K562 (cell line): ENCODE measurements around the gene ADAM8. TPM values are rescaled to one million over a fixed set of nuclear protein-coding genes. Genes with fewer than 3 reads are reported as not detected.

ENCODE experiments used
- CBFB ChIP-seq: sonication (generic); formaldehyde crosslinking; IDR thresholded peaks from 2 replicates; pipeline ENCODE4 v1.4.0; 2020; ENCODE audit warnings: mild to moderate bottlenecking, missing genetic modification reagents
- MYC ChIP-seq, 2 experiments: fragments of 250-450 bp in 1 of 2; sonication (Bioruptor Pico) in 1 of 2; IDR thresholded peaks; 2 replicates each; pipeline versions ENCODE4 v1.5.1 to v1.6.1; 2012 to 2021; ENCODE audit warnings: low read depth in 2 of 2, borderline replicate concordance in 1 of 2, improper control_type of control experiment in 1 of 2, low read length in 1 of 2, mild to moderate bottlenecking in 1 of 2, moderate library complexity in 1 of 2
- PBX2 ChIP-seq, 2 experiments: IDR thresholded peaks in 1 of 2; conservative IDR thresholded peaks in 1 of 2; 2 replicates each; pipeline ENCODE4 v1.6.1; 2016; ENCODE audit warnings: low read depth in 2 of 2, mild to moderate bottlenecking in 1 of 2, missing compliant biosample characterization in 1 of 2, missing genetic modification characterization in 1 of 2, moderate library complexity in 1 of 2
- POLR2A ChIP-seq: fragments of 450-650 bp; conservative IDR thresholded peaks from 2 replicates; pipeline ENCODE4 v1.6.1; 2016
- POLR2G ChIP-seq: fragments of 200-400 bp; formaldehyde crosslinking; IDR thresholded peaks from 2 replicates; pipeline ENCODE4 v1.6.1; 2017; ENCODE audit warnings: low read depth, mild to moderate bottlenecking, antibody characterized with exemption, low read length, moderate library complexity
- PPARD ChIP-seq: fragments of 250-450 bp; sonication (Bioruptor Pico); IDR thresholded peaks from 2 replicates; pipeline ENCODE4 v1.8.0; 2022; ENCODE audit warnings: inconsistent platforms, mild to moderate bottlenecking, moderate library complexity
- RB1 ChIP-seq: fragments of 450-650 bp; IDR thresholded peaks from 2 replicates; pipeline ENCODE4 v1.6.1; 2017; ENCODE audit warnings: low read depth, mild to moderate bottlenecking
- ZBTB34 ChIP-seq: fragments of 250-450 bp; sonication (Bioruptor Pico); IDR thresholded peaks from 2 replicates; pipeline ENCODE4 v1.8.0; 2021; ENCODE audit warnings: mild to moderate bottlenecking, moderate library complexity
- ZNF644 ChIP-seq: fragments of 200-800 bp; sonication (Bioruptor generic); IDR thresholded peaks from 2 replicates; pipeline ENCODE4 v1.6.1; 2016; ENCODE audit warnings: low read depth, missing genetic modification characterization, missing compliant biosample characterization
- ZNF695 ChIP-seq: fragments of 450-650 bp; formaldehyde crosslinking; IDR thresholded peaks from 2 replicates; pipeline ENCODE4 v1.4.0; 2020; ENCODE audit warnings: mild to moderate bottlenecking, moderate library complexity
- polyA plus RNA-seq, 8 experiments: library from polyadenylated mRNA; depleted of rRNA in 4 of 8; stranded (reverse) in 5 of 8; unstranded in 3 of 8; fragments of >200 nt; fragmentation: Nextera tagmentation in 2 of 8; fragmentation: Illumina TruSeq in 1 of 8; extraction: Ambion mirVana in 2 of 8; extraction: Trizol in 1 of 8; gene quantifications; 2 replicates each; pipeline versions ENCODE4 v1.2.1 to v1.2.3, GENCODE V29; 2011 to 2014; ENCODE audit warnings: inconsistent platforms in 1 of 8, missing spikeins in 1 of 8
- total RNA-seq, 7 experiments: library from RNA; depleted of rRNA in 6 of 7; stranded (reverse); fragments of >200 nt in 6 of 7; fragmentation: Illumina TruSeq in 2 of 7; extraction: Trizol in 2 of 7; gene quantifications; 2 replicates each; pipeline versions ENCODE4 v1.2.1 to v1.2.3, GENCODE V29; 2011 to 2021; ENCODE audit warnings: low replicate concordance in 1 of 7
- TF ChIP-seq, protein P1 (sequence below): fragments of 200-800 bp; sonication (Bioruptor generic); IDR thresholded peaks from 2 replicates; pipeline ENCODE4 v1.6.1; 2017; ENCODE audit warnings: missing genetic modification characterization, missing compliant biosample characterization
- TF ChIP-seq, protein P2 (sequence below): fragments of 250-450 bp; sonication (Bioruptor Pico); IDR thresholded peaks from 2 replicates; pipeline ENCODE4 v1.5.0; 2020; ENCODE audit warnings: mild to moderate bottlenecking
- TF ChIP-seq, protein P3 (sequence below): fragments of 150-350 bp; conservative IDR thresholded peaks from 2 replicates; pipeline ENCODE4 v1.6.1; 2014; ENCODE audit warnings: low read length
- TF ChIP-seq, protein P4 (sequence below), 2 experiments: IDR thresholded peaks; 2 replicates each; pipeline ENCODE4 v1.6.1; 2011; ENCODE audit warnings: borderline replicate concordance in 1 of 2, control low read depth in 1 of 2, low read depth in 1 of 2, low read length in 1 of 2, mild to moderate bottlenecking in 1 of 2, mixed read lengths in 1 of 2, moderate library complexity in 1 of 2; ENCODE audit not compliant: insufficient read depth in 1 of 2, insufficient read length in 1 of 2, poor library complexity in 1 of 2, severe bottlenecking in 1 of 2; ENCODE audit errors: extremely low read depth in 1 of 2

The ADAM8 gene
- total and polyA plus RNA-seq, 9 of the 15 experiments (the other 6 are each of a cell fraction or from before 2014, with no cell fraction given), result 0.07 to 7.0 (median 1.1) TPM

- TF ChIP-seq, protein P1, sequence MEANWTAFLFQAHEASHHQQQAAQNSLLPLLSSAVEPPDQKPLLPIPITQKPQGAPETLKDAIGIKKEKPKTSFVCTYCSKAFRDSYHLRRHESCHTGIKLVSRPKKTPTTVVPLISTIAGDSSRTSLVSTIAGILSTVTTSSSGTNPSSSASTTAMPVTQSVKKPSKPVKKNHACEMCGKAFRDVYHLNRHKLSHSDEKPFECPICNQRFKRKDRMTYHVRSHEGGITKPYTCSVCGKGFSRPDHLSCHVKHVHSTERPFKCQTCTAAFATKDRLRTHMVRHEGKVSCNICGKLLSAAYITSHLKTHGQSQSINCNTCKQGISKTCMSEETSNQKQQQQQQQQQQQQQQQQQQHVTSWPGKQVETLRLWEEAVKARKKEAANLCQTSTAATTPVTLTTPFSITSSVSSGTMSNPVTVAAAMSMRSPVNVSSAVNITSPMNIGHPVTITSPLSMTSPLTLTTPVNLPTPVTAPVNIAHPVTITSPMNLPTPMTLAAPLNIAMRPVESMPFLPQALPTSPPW, result peak; percentile 94
- TF ChIP-seq POLR2A, result peak; percentile 18; the same call in 1 of the 2 replicates
- TF ChIP-seq, protein P2, sequence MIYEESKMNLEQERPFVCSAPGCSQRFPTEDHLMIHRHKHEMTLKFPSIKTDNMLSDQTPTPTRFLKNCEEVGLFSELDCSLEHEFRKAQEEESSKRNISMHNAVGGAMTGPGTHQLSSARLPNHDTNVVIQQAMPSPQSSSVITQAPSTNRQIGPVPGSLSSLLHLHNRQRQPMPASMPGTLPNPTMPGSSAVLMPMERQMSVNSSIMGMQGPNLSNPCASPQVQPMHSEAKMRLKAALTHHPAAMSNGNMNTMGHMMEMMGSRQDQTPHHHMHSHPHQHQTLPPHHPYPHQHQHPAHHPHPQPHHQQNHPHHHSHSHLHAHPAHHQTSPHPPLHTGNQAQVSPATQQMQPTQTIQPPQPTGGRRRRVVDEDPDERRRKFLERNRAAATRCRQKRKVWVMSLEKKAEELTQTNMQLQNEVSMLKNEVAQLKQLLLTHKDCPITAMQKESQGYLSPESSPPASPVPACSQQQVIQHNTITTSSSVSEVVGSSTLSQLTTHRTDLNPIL (CRISPR knock-in tag), result no peak
- TF ChIP-seq ZBTB34, result no peak
- TF ChIP-seq MYC (IDR thresholded peaks at IDR 0.05; ENCODE audit: low read depth, low read length), result peak; percentile 59
- TF ChIP-seq MYC (CRISPR knock-in tag; IDR thresholded peaks at IDR 0.05; ENCODE audit: borderline replicate concordance, low read depth), result no peak
- peak; percentile 38; the same call in 1 of the 2 replicates for TF ChIP-seq RB1
- TF ChIP-seq, protein P3, sequence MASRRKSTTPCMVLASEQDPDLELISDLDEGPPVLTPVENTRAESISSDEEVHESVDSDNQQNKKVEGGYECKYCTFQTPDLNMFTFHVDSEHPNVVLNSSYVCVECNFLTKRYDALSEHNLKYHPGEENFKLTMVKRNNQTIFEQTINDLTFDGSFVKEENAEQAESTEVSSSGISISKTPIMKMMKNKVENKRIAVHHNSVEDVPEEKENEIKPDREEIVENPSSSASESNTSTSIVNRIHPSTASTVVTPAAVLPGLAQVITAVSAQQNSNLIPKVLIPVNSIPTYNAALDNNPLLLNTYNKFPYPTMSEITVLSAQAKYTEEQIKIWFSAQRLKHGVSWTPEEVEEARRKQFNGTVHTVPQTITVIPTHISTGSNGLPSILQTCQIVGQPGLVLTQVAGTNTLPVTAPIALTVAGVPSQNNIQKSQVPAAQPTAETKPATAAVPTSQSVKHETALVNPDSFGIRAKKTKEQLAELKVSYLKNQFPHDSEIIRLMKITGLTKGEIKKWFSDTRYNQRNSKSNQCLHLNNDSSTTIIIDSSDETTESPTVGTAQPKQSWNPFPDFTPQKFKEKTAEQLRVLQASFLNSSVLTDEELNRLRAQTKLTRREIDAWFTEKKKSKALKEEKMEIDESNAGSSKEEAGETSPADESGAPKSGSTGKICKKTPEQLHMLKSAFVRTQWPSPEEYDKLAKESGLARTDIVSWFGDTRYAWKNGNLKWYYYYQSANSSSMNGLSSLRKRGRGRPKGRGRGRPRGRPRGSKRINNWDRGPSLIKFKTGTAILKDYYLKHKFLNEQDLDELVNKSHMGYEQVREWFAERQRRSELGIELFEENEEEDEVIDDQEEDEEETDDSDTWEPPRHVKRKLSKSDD, result no peak
- no peak for TF ChIP-seq CBFB (CRISPR knock-in tag)
- TF ChIP-seq ZNF695, result no peak
- TF ChIP-seq ZNF644 (tag), result no peak
- peak; percentile 76 for TF ChIP-seq POLR2G
- TF ChIP-seq, protein P4, sequence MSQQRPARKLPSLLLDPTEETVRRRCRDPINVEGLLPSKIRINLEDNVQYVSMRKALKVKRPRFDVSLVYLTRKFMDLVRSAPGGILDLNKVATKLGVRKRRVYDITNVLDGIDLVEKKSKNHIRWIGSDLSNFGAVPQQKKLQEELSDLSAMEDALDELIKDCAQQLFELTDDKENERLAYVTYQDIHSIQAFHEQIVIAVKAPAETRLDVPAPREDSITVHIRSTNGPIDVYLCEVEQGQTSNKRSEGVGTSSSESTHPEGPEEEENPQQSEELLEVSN (IDR thresholded peaks at IDR 0.05; ENCODE audit: borderline replicate concordance in 1 of 2, extremely low read depth in 1 of 2, insufficient read depth in 1 of 2, insufficient read length in 1 of 2, low read depth in 1 of 2, low read length in 1 of 2, poor library complexity in 1 of 2, severe bottlenecking in 1 of 2), result peak in 1 of 2 experiments; percentile 62
- no peak for TF ChIP-seq PBX2 (CRISPR knock-in tag; IDR thresholded peaks at IDR 0.05; ENCODE audit: low read depth)
- no peak for TF ChIP-seq PBX2 (tag; conservative IDR thresholded peaks at IDR 0.05; ENCODE audit: low read depth)
- TF ChIP-seq PPARD (CRISPR knock-in tag), result no peak
Observed at GRCh38 chr10:133261726-133262325, 14.8 kb downstream of the ADAM8 start (continued).
